HG03196 (cell line): ENCODE data around the gene RPS6KA2.

Experiments
- ATAC-seq: cut with Tn5 transposase; IDR thresholded peaks from one replicate; pipeline ENCODE4 v1.9.1; 2021; ENCODE audit not compliant: unreplicated experiment

RPS6KA2 gene

DNA sequence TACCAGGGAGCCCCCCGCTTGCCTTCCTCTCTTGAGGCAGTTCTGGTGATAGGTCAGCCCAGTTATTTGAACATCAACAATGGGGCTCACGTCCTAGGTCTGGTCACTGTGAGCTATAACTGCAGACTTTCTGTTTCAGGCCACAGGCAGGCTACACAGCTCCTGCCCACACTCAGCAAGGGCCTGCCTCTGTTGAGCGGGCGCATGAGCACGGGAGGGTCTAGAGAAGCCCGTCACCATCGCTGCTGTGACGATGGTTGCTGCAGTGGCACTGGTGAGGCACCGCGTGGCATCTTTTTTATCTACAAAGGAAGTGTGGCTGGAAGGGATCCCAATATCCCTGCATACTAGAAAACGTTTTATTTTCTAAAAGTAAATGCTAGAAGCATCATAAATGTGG is 118.3 kb downstream of the RPS6KA2 start:
- no peak for ATAC-seq

DNA sequence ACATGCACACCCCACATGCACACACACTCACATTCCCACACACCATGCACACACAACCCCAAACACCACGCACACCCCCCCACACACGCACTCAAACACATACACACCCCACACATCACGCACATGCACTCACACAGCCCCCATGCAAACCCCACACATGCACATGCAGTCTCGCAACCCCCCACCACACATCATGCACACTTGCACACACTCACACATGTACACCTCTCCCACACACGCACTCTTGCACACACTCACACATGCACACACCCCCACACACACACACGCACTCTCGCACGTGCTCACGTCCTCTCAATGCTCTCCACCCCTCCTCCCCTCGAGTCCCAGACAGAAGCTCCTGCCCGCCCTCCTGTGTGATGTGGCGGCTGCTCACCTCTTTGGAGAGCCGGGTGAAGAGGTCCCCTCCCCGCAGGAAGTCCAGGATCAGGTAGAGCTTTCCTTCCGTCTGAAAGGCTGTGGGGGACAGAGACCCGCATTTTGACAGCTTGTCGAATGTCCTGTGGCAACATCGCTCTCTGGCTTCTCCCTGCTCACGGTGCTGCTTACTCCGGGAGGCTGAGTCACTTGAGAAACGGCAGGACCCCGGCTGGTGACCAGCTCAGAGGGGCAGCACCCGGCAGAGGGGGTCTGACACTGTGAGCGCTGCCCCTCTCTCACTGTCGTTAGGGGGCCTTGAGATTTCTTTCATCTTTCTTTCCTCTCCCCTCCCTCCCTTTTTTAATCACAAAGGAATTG is 119.1 kb downstream of the RPS6KA2 start:
- no peak for ATAC-seq

DNA sequence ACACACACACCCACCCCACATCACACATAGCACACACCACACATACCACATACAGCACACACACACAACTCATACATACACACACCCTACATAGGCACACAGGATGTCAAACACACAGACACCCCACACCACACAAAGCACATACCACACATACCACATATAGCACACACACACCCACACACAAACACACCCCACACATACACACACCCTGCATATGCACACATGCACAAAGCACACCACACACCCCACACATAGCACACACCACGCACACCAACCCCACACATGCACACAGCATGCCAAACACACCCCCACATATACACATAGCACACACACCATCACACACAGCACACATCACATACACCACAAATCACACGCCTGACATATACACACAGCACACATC is 119.7 kb downstream of the RPS6KA2 start:
- no peak for ATAC-seq

DNA sequence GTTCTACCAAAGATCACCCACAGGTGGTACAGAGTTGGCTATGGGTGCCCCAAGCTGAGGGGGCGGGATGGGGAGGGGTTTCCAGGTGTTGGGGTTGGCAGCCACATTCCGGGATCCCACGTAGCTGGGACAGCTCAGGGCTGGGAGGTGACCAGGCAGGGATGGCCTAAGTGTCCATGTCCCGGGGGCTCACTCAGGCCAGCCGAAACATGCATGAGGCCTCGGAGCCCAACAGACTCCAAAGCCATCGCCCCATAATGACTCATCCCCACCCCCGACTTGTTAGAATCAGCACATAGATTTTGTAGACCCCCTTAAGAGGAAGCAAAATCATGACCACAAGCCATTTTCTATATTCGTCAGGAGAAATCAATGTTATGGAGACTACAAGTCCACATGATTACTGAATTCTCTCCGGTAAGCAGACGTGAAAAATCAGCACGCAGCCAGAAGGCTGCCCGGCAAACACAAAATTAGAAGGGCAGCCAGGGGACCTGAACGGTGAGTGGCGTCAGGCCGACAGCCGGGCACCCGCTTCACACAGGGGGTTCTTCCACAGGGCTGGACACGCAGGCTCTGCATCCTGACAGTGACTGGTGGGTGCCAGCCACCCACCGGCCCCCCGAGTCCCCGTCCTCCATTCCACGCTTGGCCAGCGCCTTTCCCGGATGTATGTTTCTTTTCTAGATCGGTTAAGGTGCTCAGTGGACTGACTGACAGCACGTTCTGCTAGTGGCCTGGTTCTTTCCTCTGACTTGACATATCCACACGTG is 121.7 kb downstream of the RPS6KA2 start:
- no peak for ATAC-seq

DNA sequence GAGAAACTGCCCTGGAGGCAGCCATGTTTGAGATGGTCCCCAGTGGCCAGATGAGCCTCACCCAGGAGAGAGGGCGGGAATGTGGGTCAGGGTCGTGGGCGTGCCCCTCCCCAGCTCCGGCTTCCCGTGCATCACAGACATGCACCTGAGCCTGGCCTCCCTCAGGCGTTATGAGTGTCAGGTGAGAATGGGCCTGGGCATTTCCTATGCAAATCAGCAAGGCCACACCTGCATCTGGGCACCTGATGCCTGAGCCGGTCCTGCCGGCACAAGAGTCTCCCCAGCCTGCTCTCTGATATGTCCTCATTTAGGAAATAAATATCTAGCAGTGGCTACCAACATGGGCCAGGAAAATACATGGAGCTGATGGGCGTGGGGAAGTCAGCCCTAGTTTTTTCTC is 123.0 kb downstream of the RPS6KA2 start:
- ATAC-seq = no peak

DNA sequence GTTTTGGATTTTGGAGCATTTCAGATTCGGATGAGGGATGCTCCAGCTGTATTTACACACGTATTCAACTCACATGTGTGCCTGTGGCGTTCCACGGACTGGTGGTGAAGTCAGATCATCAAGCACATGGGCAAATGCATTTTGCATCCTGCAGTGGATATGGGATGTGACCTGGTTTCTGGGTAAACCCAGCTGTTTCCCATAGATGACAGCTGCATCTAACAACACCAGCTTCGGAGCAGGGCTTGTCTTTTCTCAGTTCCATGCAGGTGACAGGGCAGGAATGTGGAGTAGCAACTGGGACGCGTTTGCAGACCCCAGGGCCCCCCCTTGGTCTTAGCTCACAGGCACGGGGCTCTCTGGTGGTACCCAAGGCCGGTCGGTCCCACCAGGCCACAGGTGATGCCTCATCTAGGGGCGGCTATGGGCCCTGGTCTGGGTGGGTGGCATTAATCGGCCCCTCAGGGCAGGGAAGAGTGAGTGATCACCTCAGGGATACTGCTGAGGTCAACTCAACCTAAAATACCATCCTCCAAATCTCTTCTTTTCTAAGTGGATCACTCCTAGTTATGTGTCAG is 123.8 kb downstream of the RPS6KA2 start:
- no peak for ATAC-seq

DNA sequence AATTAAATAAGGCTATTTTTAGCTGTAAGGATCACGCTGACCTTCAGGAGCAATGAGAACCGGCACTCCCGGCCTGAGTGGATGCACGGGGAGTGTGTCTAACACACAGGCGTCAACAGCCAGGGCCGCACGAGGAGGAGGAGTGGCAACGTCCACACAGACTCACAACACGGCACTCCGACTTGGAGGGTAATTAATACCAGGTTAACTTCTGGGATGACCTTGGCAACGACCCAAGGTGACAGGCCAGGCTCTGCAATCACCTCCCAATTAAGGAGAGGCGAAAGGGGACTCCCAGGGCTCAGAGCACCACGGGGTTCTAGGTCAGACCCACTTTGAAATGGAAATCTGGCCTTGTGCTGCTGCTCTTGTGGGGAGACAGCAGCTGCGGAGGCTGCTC is 124.6 kb downstream of the RPS6KA2 start:
- ATAC-seq = no peak

DNA sequence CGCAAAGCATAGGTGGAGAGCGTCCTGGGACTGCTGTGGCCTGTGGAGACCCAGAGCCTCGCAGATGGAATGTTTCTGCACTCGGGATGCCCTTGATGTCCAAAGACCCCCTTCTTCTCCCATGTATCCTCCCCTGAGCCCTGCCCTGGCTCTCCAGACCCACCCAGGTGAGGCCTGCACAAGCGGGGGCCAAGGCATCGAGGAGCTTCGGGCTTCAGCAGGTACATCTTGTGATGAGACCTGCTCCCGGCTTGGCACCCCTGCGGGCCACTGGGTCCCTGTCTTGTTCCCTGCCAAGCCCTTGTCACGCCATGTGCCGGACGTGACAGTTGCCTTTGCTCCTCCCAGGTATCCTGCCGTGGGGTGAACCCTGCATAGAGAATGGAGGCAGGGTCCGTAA is 125.8 kb downstream of the RPS6KA2 start:
- ATAC-seq = no peak

DNA sequence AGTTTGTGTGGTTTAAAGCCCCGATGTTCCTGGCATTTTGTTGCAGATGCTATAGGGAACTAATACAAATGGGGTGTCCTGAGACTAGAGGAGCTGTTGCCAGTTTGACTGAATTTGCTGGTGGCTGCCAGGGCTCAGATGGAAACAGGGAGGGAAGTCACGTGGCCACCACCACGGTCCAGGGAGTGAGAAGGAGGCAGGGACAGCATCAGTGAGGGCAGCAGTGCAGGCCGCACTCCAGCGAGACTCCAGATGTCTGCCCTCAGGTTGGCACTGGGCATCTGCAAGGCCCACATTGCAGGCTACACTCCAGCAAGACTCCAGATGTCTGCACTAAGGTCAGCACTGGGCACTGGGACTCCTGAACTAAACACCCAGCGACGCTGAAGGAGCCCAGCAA is 126.8 kb downstream of the RPS6KA2 start:
- no peak for ATAC-seq

DNA sequence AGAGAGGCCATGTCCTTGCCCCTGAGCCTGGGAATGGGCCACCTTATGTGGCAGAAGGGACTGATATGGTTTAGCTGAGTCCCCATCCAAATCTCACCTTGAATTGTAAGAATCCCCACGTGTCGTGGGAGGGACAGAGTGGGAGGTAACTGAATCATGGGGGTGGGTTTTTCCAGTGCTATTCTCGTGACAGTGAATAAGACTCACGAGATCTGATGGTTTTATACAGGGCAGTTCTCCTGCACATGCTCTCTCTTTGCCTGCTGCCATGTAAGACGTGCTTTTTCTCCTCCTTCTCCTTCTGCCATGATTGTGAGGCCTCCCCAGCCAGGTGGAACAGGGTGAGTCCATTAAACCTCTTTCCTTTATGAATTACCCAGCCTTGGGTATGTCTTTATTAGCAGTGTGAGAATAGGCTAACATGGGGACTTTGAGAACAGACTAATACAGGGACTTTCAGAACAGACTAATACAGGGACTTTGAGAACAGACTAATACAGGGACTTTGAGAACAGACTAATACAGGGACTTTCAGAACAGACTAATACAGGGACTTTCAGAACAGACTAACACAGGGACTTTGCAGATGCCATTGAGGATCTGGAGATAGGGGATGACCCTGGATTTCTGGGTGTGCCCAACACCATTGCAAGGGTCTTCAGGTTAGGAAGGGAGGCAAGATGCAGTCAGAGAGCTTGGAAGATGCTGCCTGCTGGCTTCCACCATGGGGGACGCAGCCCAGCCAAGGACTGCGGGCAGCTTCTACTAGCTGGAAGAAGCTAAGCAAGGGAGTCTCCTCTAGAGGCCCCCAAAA is 127.5 kb downstream of the RPS6KA2 start:
- ATAC-seq = peak; percentile 57

DNA sequence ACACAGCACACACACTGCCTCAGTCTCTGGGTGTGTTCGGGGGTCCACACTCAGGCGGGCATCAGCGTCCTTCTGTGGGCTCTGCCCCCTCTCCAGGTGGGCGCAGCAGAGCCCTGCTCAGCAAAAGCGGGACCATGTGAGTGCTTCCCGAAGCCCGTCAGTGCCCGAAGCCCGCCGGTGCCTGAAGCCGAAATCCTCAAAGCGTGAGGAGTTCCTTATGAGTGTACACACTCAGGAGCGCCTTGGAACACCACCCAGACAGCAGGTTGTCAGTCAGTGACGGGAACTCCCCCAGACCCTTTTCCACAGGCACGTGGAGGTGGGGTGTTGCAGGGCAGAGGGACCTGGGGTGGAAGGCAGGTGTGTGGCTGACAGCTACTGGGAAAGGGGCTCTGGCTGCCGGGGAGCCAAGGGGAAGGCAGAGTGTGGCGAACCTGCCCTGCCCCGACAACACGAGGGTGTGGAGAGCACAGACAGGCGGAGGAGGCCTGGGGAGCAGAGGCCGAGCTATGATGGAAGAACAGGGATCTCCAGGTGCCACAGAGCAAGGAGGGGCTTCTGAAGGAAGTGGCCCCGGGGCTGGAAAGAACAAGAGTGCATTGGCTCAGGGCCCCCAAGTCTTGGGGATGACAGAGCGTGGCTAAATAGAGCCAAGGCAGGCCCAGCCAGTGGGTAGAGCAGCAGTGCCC is 128.2 kb downstream of the RPS6KA2 start:
- no peak for ATAC-seq

DNA sequence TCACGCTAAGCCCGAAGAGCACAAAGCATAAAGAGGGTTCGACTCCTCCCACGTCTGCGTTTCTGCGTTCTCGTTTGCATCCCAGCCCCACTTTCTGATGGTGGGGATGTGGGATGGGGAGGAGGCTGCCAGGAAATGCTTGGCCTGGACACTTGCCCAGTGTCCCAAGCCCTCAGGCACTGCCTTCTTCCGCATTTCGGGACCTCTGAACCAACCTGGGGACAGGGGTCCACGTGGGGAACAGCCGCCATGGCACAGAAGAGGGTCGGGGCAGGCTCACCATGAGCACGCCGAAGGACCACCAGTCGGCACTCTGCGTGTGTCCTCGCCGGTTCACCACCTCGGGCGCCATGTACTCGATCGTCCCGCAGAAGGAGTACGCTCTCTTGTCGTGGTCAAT is 128.8 kb downstream of the RPS6KA2 start:
- no peak for ATAC-seq

DNA sequence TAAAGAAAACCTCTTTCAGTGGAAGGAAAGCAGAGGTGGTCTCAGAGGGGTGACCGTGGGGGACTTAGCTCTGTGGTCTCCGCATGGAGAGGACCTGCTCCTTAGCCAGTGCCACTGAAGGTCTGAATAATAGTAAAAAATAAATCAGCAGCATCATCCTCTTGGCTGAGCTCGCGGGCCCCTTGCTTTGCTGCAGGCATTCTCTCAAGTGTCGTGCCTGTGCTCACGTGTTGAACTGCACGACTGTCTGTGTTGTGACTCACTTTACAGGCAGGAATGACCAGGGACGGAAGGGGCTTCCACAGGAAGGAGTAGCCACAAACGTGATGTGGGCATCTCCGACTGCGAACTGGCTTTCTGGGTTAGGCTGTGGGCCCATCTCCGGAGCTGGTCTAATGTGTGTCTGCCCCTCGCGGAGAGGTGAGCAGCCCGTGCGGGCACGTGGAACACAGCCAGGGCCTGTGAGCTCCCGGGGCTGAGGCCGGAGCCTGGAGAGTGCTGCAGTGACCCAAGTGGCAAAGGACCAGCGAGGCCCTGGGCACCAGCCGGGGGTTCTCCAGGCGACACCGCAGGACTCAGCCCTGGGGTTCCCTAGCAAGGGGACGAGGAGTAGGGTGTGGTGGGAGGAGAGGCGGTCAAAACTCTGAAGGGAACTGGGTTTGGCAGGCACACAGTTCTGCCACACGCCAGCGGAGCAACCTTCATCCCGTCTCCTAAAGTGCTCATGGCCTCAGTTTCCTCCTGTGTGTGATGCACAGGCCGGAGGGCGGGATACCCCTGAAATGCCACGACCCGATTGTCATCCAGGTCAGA is 129.8 kb downstream of the RPS6KA2 start:
- no peak for ATAC-seq

DNA sequence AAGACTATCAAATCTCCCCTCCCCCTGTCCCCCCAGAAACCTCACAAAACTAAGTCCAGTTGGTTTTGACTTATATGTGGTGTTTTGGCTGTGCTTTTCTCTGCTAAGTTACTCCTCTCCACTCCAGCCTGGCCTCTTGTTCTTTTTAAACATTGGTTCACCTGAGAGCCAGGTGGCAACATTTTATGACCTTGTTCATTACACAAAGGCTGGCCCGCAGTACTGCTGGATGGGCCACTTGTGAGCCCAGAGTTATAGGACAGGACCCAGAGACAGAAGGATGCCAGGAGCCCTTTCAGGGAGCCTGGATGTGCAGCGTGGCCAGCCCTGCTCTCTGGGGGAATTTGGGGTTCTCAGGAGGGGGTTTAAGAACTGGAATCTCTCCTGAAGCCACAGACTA is 130.6 kb downstream of the RPS6KA2 start:
- no peak for ATAC-seq

DNA sequence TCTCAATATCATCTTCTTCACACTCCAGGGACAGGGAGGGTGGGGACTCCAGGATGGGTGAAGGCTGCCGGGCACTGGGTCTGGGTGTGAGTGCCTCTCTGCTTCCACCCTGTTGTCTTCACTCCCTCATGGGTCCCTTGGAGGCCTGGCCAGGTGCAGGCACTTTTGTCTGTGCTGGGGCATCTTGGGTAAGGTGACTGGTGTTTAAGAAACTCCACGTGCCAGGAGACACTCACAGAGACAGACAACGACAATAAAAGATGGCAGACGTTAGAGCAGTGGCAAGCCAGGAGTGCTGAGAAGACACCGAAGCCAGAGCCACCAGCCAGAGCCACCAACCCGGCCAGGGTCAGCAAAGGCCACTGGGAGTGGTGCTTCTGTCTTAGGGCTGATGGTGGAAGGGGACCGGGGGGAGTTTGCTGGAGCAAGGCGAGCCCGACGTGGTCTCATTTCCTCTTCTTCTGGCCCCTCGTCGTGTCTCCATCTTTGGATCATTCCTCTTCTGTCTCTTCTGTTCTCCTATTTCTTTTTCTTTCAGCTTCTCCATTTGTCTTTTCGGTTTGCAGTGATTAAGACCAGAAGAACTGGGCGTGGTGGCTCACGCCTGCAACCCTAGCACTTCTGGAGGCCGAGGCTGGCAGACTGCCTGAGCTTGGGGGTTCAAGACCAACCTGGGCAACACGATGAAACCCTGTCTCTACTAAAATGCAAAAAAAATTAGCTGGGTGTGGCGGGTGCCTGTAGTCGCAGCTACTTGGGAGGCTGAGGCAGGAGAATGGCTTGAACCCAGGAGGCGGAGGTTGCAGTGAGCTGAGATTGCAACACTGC is 131.3 kb downstream of the RPS6KA2 start:
- ATAC-seq = no peak

DNA sequence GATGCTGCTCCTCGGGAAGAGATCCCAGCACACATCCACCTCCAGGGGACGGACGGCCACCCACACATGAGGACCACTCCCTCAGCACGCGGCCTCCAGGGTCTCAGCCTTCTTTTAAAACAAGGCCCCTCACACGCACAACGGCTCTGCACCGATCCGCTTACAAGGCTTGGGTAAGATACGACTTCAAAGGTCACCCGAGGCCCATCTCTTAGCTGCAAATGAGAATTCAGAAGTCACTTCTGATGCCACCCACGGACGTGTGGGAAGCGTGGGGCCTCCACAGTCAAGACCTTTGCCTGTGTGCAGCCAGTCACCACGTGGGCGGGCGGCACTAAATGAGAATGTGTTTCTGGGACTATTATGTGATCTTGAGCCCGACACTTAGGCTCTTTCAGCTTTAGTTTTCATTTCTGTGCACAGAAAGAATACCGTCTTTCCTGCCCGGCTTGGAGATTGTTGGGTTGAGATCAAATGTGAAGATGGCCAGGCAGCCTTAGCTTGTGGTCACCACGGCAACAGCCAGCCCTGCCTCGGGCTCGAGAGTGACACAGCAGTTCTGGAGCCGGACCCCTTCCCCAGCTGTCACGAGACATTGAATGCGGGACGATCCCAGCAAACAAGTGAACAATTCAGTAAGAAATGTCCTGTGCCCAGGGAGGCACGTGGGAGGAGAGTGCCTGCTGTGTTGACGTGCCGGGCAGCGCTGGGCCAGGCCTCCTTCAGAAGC is 132.1 kb downstream of the RPS6KA2 start:
- ATAC-seq = no peak

DNA sequence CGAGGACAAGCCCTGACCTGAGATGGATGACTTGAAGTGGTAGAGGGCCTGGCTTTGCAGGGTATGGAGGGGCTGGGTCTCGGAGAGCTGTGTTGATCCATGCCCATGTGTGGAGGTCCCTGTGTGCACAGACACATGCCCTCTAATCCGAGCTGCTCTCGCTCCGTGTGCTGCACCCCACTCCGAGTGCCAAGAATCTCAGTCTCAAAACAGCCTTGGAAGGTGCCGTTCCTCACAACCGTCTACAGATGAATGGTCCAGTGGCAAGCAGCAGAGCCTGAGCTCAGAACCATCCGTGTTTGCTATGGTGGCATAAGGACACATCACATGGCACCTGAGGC is 133.0 kb downstream of the RPS6KA2 start:
- ATAC-seq = no peak

DNA sequence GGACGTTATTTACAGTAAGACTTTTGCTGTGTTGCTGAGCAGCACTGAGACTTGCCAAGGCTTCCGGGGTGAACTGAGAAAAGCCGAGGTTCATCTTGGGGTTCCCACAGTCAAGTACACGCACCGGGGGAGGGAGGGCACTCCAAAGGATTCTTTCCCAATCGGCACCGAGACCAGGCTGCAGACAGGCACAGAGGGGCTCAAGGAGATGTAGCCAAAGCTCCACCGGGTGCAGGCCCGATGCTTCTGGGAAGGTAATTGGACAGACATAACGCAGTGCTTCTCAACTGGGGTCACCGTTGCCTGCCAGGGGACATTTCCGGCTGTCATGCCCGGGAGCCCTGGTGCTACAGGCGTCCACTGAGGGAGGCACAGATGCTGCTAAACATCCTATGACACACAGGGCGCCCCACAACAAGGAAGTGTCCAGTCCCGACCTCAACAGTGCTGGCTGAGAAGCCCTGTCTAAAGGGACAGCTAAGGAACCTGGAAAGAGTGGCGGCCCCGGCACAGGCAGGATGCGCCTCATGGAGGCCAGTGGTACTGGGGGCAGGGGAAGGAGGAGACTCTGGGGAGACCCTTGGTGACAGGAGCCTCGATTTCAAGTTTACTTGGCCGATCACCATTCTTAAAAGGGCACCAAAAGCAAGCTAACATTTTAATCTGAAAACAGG is 133.5 kb downstream of the RPS6KA2 start:
- ATAC-seq = no peak
